PC-3 (cell line): ENCODE measurements around the gene CFAP54. TPM values are rescaled to one million over a fixed set of nuclear protein-coding genes. Genes with fewer than 3 reads are reported as not detected.

Experiments
- ATAC-seq: fragments of 200-7000 bp; cut with Tn5 transposase; 2 replicates; pipeline ENCODE4 v1.9.1; 2020; ENCODE audit warnings: mild to moderate bottlenecking, moderate library complexity
- BruUV-seq: library from RNA; stranded (reverse); fragments of 400-500 nt; replicated peaks from 2 replicates; lab custom pipeline; 2021; lab: Mats Ljungman, UMichigan
- CTCF ChIA-PET: fragments of 300-600 bp; sonication (Branson Sonifier 250); formaldehyde crosslinking; loops from one replicate; lab custom pipeline; 2022; ENCODE audit warnings: antibody characterized with exemption; lab: Charles Lee
- POLR2A ChIA-PET: fragments of 300-600 bp; sonication (Branson Sonifier 250); formaldehyde crosslinking; loops from one replicate; lab custom pipeline; 2022; ENCODE audit warnings: antibody characterized with exemption; ENCODE audit not compliant: unreplicated experiment; lab: Charles Lee
- DNase-seq: peaks from one replicate; pipeline ENCODE4 v3.0.0-alpha.2; 2015
- H2AFZ ChIP-seq: fragments of 300-600 bp; sonication (generic); 2 replicates; pipeline ENCODE4 v1.6.0; 2016; ENCODE audit warnings: antibody characterized with exemption, low read length
- H3F3A ChIP-seq: fragments of 300-600 bp; sonication (generic); one replicate; pipeline ENCODE4 v1.6.0; 2017; ENCODE audit warnings: antibody characterized with exemption, low read length, control low read depth, mild to moderate bottlenecking; ENCODE audit not compliant: unreplicated experiment
- H3K27ac ChIP-seq: fragments of 300-600 bp; sonication (generic); 2 replicates; pipeline ENCODE4 v1.5.1; 2016; ENCODE audit warnings: mild to moderate bottlenecking, low read length
- H3K27me3 ChIP-seq: fragments of 300-600 bp; sonication (generic); 2 replicates; pipeline ENCODE4 v1.6.1; 2016; ENCODE audit warnings: low read length, mixed read lengths
- H3K36me3 ChIP-seq: fragments of 300-600 bp; sonication (generic); 2 replicates; pipeline ENCODE4 v1.6.1; 2016; ENCODE audit warnings: low read depth, mixed run types, low read length, mixed read lengths
- H3K4me1 ChIP-seq: fragments of 300-600 bp; sonication (generic); 2 replicates; pipeline ENCODE4 v1.5.1; 2016; ENCODE audit warnings: low read length; ENCODE audit not compliant: insufficient read depth
- H3K4me2 ChIP-seq: fragments of 300-600 bp; sonication (generic); 2 replicates; pipeline ENCODE4 v1.6.0; 2016; ENCODE audit warnings: low read length
- H3K4me3 ChIP-seq: fragments of 300-600 bp; sonication (generic); 2 replicates; pipeline ENCODE4 v1.5.1; 2016; ENCODE audit warnings: mild to moderate bottlenecking, low read length, mixed read lengths
- H3K79me2 ChIP-seq: fragments of 300-600 bp; sonication (generic); 2 replicates; pipeline ENCODE4 v1.6.1; 2017; ENCODE audit warnings: low read length, mixed read lengths
- H3K9ac ChIP-seq: fragments of 300-600 bp; sonication (generic); 2 replicates; pipeline ENCODE4 v1.6.0; 2016; ENCODE audit warnings: mild to moderate bottlenecking, low read length
- H3K9me2 ChIP-seq: fragments of 300-600 bp; sonication (generic); replicated peaks from 2 replicates; pipeline ENCODE4 v1.6.1; 2016; ENCODE audit warnings: mixed run types, low read length, mixed read lengths
- H3K9me3 ChIP-seq: fragments of 300-600 bp; sonication (generic); 2 replicates; pipeline ENCODE4 v1.6.1; 2016; ENCODE audit warnings: low read length, mixed read lengths
- H4K20me1 ChIP-seq: fragments of 300-600 bp; sonication (generic); 2 replicates; pipeline ENCODE4 v1.6.1; 2016; ENCODE audit warnings: low read length, mixed read lengths
- CTCF ChIP-seq: fragments of 300-600 bp; sonication (generic); conservative IDR thresholded peaks from 2 replicates; pipeline ENCODE4 v1.5.1; 2017; ENCODE audit warnings: antibody characterized with exemption, low read depth, mild to moderate bottlenecking, low read length
- EZH2 ChIP-seq: fragments of 300-600 bp; sonication (generic); IDR thresholded peaks from one replicate; pipeline ENCODE4 v1.6.1; 2017; ENCODE audit warnings: antibody characterized with exemption, mild to moderate bottlenecking, low read length; ENCODE audit not compliant: unreplicated experiment
- EZH2phosphoT487 ChIP-seq: fragments of 300-600 bp; sonication (generic); IDR thresholded peaks from 2 replicates; pipeline ENCODE4 v1.6.1; 2018; ENCODE audit warnings: mild to moderate bottlenecking, antibody characterized with exemption, low read length, borderline replicate concordance
- intact Hi-C: fragments of 100-400 bp; cut with micrococcal nuclease; formaldehyde crosslinking; loops from 2 replicates; pipeline ENCODE4 v1.9.0; 2023
- total RNA-seq: library from RNA; depleted of rRNA; stranded (reverse); fragments of >200 nt; gene quantifications from 2 replicates; pipeline ENCODE4 v1.2.3, GENCODE V29; 2014

CFAP54 gene
- total RNA-seq, 1 experiment from 2014 or later: 0.77 TPM

GRCh38 chr12:96786791-96787190, 297.4 kb downstream of the CFAP54 start:
- Histone ChIP-seq H3K36me3 (no peaks in the 10 kb centered on the region), H3K27ac (peak overlapping the region; percentile 24), H4K20me1 (no peaks in the 10 kb centered on the region), H3K4me3 (no peak overlapping the region), H3K9me3 (no peaks in the 10 kb centered on the region), H3K27me3 (no peaks in the 10 kb centered on the region), H2AFZ (peak overlapping the region; percentile 46; the same call in 1 of the 2 replicates), H3K9ac (no peak overlapping the region), H3K4me1 (peaks cover 12% of the 10 kb centered on the region), H3F3A (no peaks in the 10 kb centered on the region), H3K9me2 (no peaks in the 10 kb centered on the region), H3K4me2 (peak overlapping the region; percentile 25; the same call in 1 of the 2 replicates), H3K79me2 (no peaks in the 10 kb centered on the region)
- peak; percentile 58 for DNase-seq
- no peak for TF ChIP-seq EZH2
- TF ChIP-seq EZH2phosphoT487: no peak
- BruUV-seq: no TSS peak
- intact Hi-C loops: no loop called here
- ChIA-PET CTCF (no interaction called here), POLR2A (no interaction called here)
- ATAC-seq: peak; percentile 85

GRCh38 chr12:96803969-96804368, 314.6 kb downstream of the CFAP54 start:
- no peaks in the 10 kb centered on the region for H4K20me1 ChIP-seq
- no peak for DNase-seq
- peaks cover 20% of the 10 kb centered on the region for H3K4me1 ChIP-seq
- intact Hi-C loops: no loop called here
- no peaks in the 10 kb centered on the region for H3K27me3 ChIP-seq
- H3K9me3 ChIP-seq: peaks cover 14% of the 10 kb centered on the region; the same call in 1 of the 2 replicates
- no peaks in the 10 kb centered on the region for H3K79me2 ChIP-seq
- no peak overlapping the region for H3K4me3 ChIP-seq
- H3K27ac ChIP-seq: no peak overlapping the region
- peaks cover 3% of the 10 kb centered on the region for H3F3A ChIP-seq
- no peak overlapping the region for H3K9ac ChIP-seq
- H3K9me2 ChIP-seq: no peaks in the 10 kb centered on the region
- ChIA-PET POLR2A (no interaction called here), CTCF (no interaction called here)
- no peak for TF ChIP-seq EZH2phosphoT487
- TF ChIP-seq CTCF: no peak
- no peak for TF ChIP-seq EZH2
- BruUV-seq: no TSS peak
- no peak for ATAC-seq
- H3K4me2 ChIP-seq: no peak overlapping the region
- no peak overlapping the region for H2AFZ ChIP-seq
- no peaks in the 10 kb centered on the region; the same call in 1 of the 2 replicates for H3K36me3 ChIP-seq

- peaks cover 17% of the 10 kb centered on the region for H3F3A ChIP-seq
- intact Hi-C loops: no loop called here
- BruUV-seq: no TSS peak
- no peaks in the 10 kb centered on the region; the same call in 1 of the 2 replicates for H3K36me3 ChIP-seq
- no peak overlapping the region for H2AFZ ChIP-seq
- no peaks in the 10 kb centered on the region for H3K9me2 ChIP-seq
- CTCF ChIA-PET: no interaction called here
- H3K27ac ChIP-seq: no peak overlapping the region
- H3K4me1 ChIP-seq: peaks cover 41% of the 10 kb centered on the region
- no peak overlapping the region for H3K9ac ChIP-seq
- no peaks in the 10 kb centered on the region for H4K20me1 ChIP-seq
- H3K79me2 ChIP-seq: no peaks in the 10 kb centered on the region
- no peak for TF ChIP-seq EZH2
- TF ChIP-seq CTCF: no peak
- no peak for TF ChIP-seq EZH2phosphoT487
- no peak overlapping the region for H3K4me2 ChIP-seq
- H3K9me3 ChIP-seq: peaks cover 14% of the 10 kb centered on the region; the same call in 1 of the 2 replicates
- H3K27me3 ChIP-seq: no peaks in the 10 kb centered on the region
- ATAC-seq (no peak), DNase-seq (no peak)
- POLR2A ChIA-PET: no interaction called here
- no peak overlapping the region for H3K4me3 ChIP-seq
These were observed 316.9 kb downstream of the CFAP54 start for GRCh38 chr12:96806272-96806671.
